Panc1 (cell line): Measurements from ENCODE around the gene PHOX2A. TPM values are rescaled to one million over a fixed set of nuclear protein-coding genes. Genes with fewer than 3 reads are reported as not detected.

Experiments used
- ATAC-seq: fragments of 200-7000 bp; cut with Tn5 transposase; 2 replicates; pipeline ENCODE4 v1.9.1; 2020; ENCODE audit warnings: mild to moderate bottlenecking, moderate library complexity
- BruUV-seq: library from RNA; stranded (reverse); fragments of 400-500 nt; replicated peaks from 2 replicates; lab custom pipeline; 2021; lab: Mats Ljungman, UMichigan
- CTCF ChIA-PET: fragments of 300-600 bp; sonication (Branson Sonifier 250); formaldehyde crosslinking; loops from one replicate; lab custom pipeline; 2022; ENCODE audit warnings: antibody characterized with exemption; lab: Charles Lee
- POLR2A ChIA-PET: fragments of 300-600 bp; sonication (Branson Sonifier 250); formaldehyde crosslinking; loops from one replicate; lab custom pipeline; 2022; ENCODE audit warnings: antibody characterized with exemption; lab: Charles Lee
- DNase-seq: peaks from one replicate; pipeline ENCODE4 v3.0.0-alpha.2; 2010; ENCODE audit warnings: low read depth, low spot score
- H3K27ac ChIP-seq: 2 replicates; pipeline ENCODE4 v1.5.1; 2011; ENCODE audit warnings: mild to moderate bottlenecking, low read length, inconsistent platforms
- H3K27me3 ChIP-seq: fragments of 200-500 bp; sonication (Bioruptor generic); 2 replicates; pipeline ENCODE4 v1.6.0; 2014; ENCODE audit warnings: low read length, inconsistent platforms; ENCODE audit not compliant: control insufficient read depth, insufficient read depth
- H3K36me3 ChIP-seq: fragments of 200-500 bp; sonication (Bioruptor generic); 2 replicates; pipeline ENCODE4 v1.5.1; 2014; ENCODE audit warnings: inconsistent platforms, mild to moderate bottlenecking, low read length, moderate library complexity; ENCODE audit not compliant: control insufficient read depth, insufficient read depth
- H3K4me1 ChIP-seq: 2 replicates; pipeline ENCODE4 v1.5.1; 2011; ENCODE audit warnings: inconsistent platforms, mild to moderate bottlenecking, low read length, moderate library complexity; ENCODE audit not compliant: control insufficient read depth, insufficient read depth
- H3K4me3 ChIP-seq, 2 experiments: 2 replicates each; pipeline ENCODE4 v1.5.1; 2011 to 2012; ENCODE audit warnings: low read depth in 2 of 2, low read length in 2 of 2, mild to moderate bottlenecking in 2 of 2, inconsistent platforms in 1 of 2, moderate library complexity in 1 of 2
- H3K9me3 ChIP-seq: fragments of 200-500 bp; sonication (Bioruptor generic); 2 replicates; pipeline ENCODE4 v1.5.1; 2014; ENCODE audit warnings: low read depth, mild to moderate bottlenecking, inconsistent platforms, low read length, moderate library complexity; ENCODE audit not compliant: control insufficient read depth, insufficient read depth
- POLR2AphosphoS5 ChIP-seq: IDR thresholded peaks from 2 replicates; pipeline ENCODE4 v1.6.1; 2012; ENCODE audit warnings: mild to moderate bottlenecking, low read depth, low read length, moderate library complexity
- SIN3A ChIP-seq: IDR thresholded peaks from 2 replicates; pipeline ENCODE4 v1.6.1; 2012; ENCODE audit warnings: low read depth, mild to moderate bottlenecking, low read length, moderate library complexity, borderline replicate concordance; ENCODE audit not compliant: insufficient read depth
- TCF7L2 ChIP-seq: IDR thresholded peaks from 2 replicates; pipeline ENCODE4 v1.6.1; 2011; ENCODE audit warnings: mild to moderate bottlenecking, low read depth, low read length, inconsistent platforms
- in situ Hi-C: cut with HindIII; loops from 2 replicates; pipeline ENCODE4 v1.10.0; 2016; ENCODE audit warnings: low sequenced_read_pairs, low pct_unique_long_range_greater_than_20kb
- intact Hi-C: fragments of 100-400 bp; cut with micrococcal nuclease; formaldehyde crosslinking; loops from one replicate; pipeline ENCODE4 v1.10.0; 2022; ENCODE audit not compliant: unreplicated experiment
- total RNA-seq: library from RNA; stranded (reverse); gene quantifications from one replicate; pipeline ENCODE4 v1.2.1, GENCODE V29; 2021; ENCODE audit not compliant: unreplicated experiment
- TF ChIP-seq, protein P1 (sequence below), 2 experiments: IDR thresholded peaks; 2 replicates each; pipeline ENCODE4 v1.6.1; 2011 to 2012; ENCODE audit warnings: low read depth in 2 of 2, control low read depth in 1 of 2, low read length in 1 of 2, mild to moderate bottlenecking in 1 of 2, moderate library complexity in 1 of 2; ENCODE audit not compliant: insufficient read depth in 1 of 2
- TF ChIP-seq, protein P2 (sequence below): fragments of 450-650 bp; IDR thresholded peaks from 2 replicates; pipeline ENCODE4 v1.5.1; 2017; ENCODE audit warnings: mild to moderate bottlenecking

Gene PHOX2A
- total RNA-seq, 1 experiment from 2014 or later = not detected

GRCh38 chr11:72243173-72244059 lies 560 bp downstream of the PHOX2A start:
- DNase-seq (no peak), ATAC-seq (no peak)
- ChIA-PET POLR2A (no interaction called here), CTCF (no interaction called here)
- Histone ChIP-seq H3K9me3 (no peaks in the 10 kb centered on the region), H3K27ac (no peak overlapping the region), H3K36me3 (0 out of 2 replicates have a peak, but pooled peaks cover under 1% of the 10 kb centered on the region), H3K4me3 (peak overlapping the region in 1 of 2 experiments; percentile 20; a peak in 1 of 4 replicates), H3K27me3 (0 out of 2 replicates have a peak, but pooled peaks cover 4% of the 10 kb centered on the region), H3K4me1 (peaks cover 11% of the 10 kb centered on the region)
- no peak for TF ChIP-seq POLR2AphosphoS5
- TF ChIP-seq, protein P1, sequence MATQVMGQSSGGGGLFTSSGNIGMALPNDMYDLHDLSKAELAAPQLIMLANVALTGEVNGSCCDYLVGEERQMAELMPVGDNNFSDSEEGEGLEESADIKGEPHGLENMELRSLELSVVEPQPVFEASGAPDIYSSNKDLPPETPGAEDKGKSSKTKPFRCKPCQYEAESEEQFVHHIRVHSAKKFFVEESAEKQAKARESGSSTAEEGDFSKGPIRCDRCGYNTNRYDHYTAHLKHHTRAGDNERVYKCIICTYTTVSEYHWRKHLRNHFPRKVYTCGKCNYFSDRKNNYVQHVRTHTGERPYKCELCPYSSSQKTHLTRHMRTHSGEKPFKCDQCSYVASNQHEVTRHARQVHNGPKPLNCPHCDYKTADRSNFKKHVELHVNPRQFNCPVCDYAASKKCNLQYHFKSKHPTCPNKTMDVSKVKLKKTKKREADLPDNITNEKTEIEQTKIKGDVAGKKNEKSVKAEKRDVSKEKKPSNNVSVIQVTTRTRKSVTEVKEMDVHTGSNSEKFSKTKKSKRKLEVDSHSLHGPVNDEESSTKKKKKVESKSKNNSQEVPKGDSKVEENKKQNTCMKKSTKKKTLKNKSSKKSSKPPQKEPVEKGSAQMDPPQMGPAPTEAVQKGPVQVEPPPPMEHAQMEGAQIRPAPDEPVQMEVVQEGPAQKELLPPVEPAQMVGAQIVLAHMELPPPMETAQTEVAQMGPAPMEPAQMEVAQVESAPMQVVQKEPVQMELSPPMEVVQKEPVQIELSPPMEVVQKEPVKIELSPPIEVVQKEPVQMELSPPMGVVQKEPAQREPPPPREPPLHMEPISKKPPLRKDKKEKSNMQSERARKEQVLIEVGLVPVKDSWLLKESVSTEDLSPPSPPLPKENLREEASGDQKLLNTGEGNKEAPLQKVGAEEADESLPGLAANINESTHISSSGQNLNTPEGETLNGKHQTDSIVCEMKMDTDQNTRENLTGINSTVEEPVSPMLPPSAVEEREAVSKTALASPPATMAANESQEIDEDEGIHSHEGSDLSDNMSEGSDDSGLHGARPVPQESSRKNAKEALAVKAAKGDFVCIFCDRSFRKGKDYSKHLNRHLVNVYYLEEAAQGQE (IDR thresholded peaks at IDR 0.05; ENCODE audit: insufficient read depth in 1 of 2, low read depth in 2 of 2, low read length in 1 of 2) = no peak
- TF ChIP-seq, protein P2, sequence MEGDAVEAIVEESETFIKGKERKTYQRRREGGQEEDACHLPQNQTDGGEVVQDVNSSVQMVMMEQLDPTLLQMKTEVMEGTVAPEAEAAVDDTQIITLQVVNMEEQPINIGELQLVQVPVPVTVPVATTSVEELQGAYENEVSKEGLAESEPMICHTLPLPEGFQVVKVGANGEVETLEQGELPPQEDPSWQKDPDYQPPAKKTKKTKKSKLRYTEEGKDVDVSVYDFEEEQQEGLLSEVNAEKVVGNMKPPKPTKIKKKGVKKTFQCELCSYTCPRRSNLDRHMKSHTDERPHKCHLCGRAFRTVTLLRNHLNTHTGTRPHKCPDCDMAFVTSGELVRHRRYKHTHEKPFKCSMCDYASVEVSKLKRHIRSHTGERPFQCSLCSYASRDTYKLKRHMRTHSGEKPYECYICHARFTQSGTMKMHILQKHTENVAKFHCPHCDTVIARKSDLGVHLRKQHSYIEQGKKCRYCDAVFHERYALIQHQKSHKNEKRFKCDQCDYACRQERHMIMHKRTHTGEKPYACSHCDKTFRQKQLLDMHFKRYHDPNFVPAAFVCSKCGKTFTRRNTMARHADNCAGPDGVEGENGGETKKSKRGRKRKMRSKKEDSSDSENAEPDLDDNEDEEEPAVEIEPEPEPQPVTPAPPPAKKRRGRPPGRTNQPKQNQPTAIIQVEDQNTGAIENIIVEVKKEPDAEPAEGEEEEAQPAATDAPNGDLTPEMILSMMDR = no peak
- TF ChIP-seq TCF7L2 = no peak
- no peak for TF ChIP-seq SIN3A
- in situ Hi-C loops = no loop called here
- intact Hi-C loops = no loop called here
- BruUV-seq = no TSS peak

DNA sequence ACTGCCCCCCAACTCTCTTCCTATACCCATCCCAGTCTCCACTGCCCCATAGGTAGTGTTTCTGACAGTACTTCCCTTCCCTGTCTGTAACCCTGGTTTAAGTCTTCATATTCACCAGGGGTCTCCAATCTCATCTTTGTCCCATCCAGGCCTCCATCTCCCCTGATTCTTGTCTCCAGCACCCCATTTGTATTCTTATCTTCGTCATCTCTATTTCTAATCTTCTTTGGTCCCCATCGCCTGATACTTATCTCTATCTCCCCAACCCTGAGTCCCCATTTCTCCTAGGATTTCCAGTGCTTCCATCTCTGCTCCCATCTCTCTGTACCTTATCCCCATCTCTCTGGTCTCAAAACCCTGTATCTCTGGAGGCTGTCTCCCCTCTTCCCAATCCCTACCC lies 1.8 kb downstream of the PHOX2A start:
- ChIA-PET POLR2A (no interaction called here), CTCF (no interaction called here)
- TF ChIP-seq, protein P2 = no peak
- TF ChIP-seq POLR2AphosphoS5 (no peak), SIN3A (no peak), TCF7L2 (no peak)
- TF ChIP-seq, protein P1 (IDR thresholded peaks at IDR 0.05; ENCODE audit: insufficient read depth in 1 of 2, low read depth in 2 of 2, low read length in 1 of 2) = no peak
- Histone ChIP-seq H3K4me1 (peaks cover 15% of the 10 kb centered on the region), H3K9me3 (no peaks in the 10 kb centered on the region), H3K27ac (no peak overlapping the region), H3K36me3 (peaks cover 2% of the 10 kb centered on the region), H3K27me3 (0 out of 2 replicates have a peak, but pooled peaks cover 2% of the 10 kb centered on the region), H3K4me3 (peak overlapping the region in 1 of 2 experiments; percentile 20; a peak in 1 of 4 replicates)
- in situ Hi-C loops (no loop called here), intact Hi-C loops (no loop called here)
- no peak for DNase-seq
- no TSS peak for BruUV-seq
- ATAC-seq = no peak
